NCI-H2029 (cell line): Measurements from ENCODE around the gene ATP6V1B1.

Experiments
- DNase-seq: peaks from one replicate; lab custom pipeline; 2025; lab: John Stamatoyannopoulos, UW

The ATP6V1B1 gene

GRCh38 chr2:70944111-70944690 is 8.5 kb downstream of the ATP6V1B1 start:
- no peak for DNase-seq

GRCh38 chr2:70946832-70947442 is 11.2 kb downstream of the ATP6V1B1 start:
- DNase-seq, result peak; percentile 55

GRCh38 chr2:70947556-70948184 is 12.0 kb downstream of the ATP6V1B1 start:
- DNase-seq, result no peak

- peak; percentile 50 for DNase-seq
These were observed 12.8 kb downstream of the ATP6V1B1 start for GRCh38 chr2:70948337-70949003.

- no peak for DNase-seq
These were observed 13.4 kb downstream of the ATP6V1B1 start for GRCh38 chr2:70949086-70949485.

GRCh38 chr2:70954886-70955285 is 19.2 kb downstream of the ATP6V1B1 start:
- no peak for DNase-seq

GRCh38 chr2:70956141-70956540 is 20.4 kb downstream of the ATP6V1B1 start:
- DNase-seq, result no peak

- DNase-seq, result no peak
These were observed 22.1 kb downstream of the ATP6V1B1 start for GRCh38 chr2:70957798-70958197.

- DNase-seq, result no peak
These were observed 23.1 kb downstream of the ATP6V1B1 start for GRCh38 chr2:70958759-70959158.

- no peak for DNase-seq
These were observed 23.6 kb downstream of the ATP6V1B1 start for GRCh38 chr2:70959271-70959761.

- DNase-seq, result no peak
These were observed 24.4 kb downstream of the ATP6V1B1 start for GRCh38 chr2:70959851-70960832.

GRCh38 chr2:70960833-70961647 is 25.3 kb downstream of the ATP6V1B1 start:
- no peak for DNase-seq

GRCh38 chr2:70961648-70961994 is 25.9 kb downstream of the ATP6V1B1 start:
- DNase-seq, result no peak

GRCh38 chr2:70962211-70962884 is 26.6 kb downstream of the ATP6V1B1 start:
- no peak for DNase-seq

- DNase-seq, result no peak
These were observed 27.5 kb downstream of the ATP6V1B1 start for GRCh38 chr2:70962885-70963878.

- no peak for DNase-seq
These were observed 28.4 kb downstream of the ATP6V1B1 start for GRCh38 chr2:70964133-70964532.

- DNase-seq, result peak; percentile 23
These were observed 29.1 kb downstream of the ATP6V1B1 start for GRCh38 chr2:70964596-70965386.

GRCh38 chr2:70965506-70965905 is 29.8 kb downstream of the ATP6V1B1 start:
- no peak for DNase-seq
